Choroid plexus epithelial cell (primary cell): ENCODE results near the gene S1PR2.
"Not testable (repeated sequence)": the region's sequence is repeated elsewhere in the genome, so short reads cannot be mapped to it uniquely, and the experiment has no call there.

ENCODE experiments used
- DNase-seq: peaks from one replicate; pipeline ENCODE4 v3.0.0-alpha.2; 2010; ENCODE audit warnings: low read depth
- H3K4me3 ChIP-seq: 2 replicates; pipeline ENCODE4 v1.5.1; 2011; ENCODE audit warnings: low read depth, mild to moderate bottlenecking, control low read depth, low read length, moderate library complexity
- CTCF ChIP-seq: conservative IDR thresholded peaks from 2 replicates; pipeline ENCODE4 v1.5.1; 2011; ENCODE audit warnings: low read depth, mild to moderate bottlenecking, control low read depth, inconsistent platforms, low read length, moderate library complexity

S1PR2 gene

GRCh38 chr19:10201176-10201575, 30.0 kb downstream of the S1PR2 start:
- DNase-seq, result no peak
- TF ChIP-seq CTCF, result no peak
- H3K4me3 ChIP-seq, result no peak overlapping the region

- DNase-seq, result not testable (repeated sequence)
Observed at GRCh38 chr19:10200101-10200500, 31.0 kb downstream of the S1PR2 start.

GRCh38 chr19:10198889-10199644, 32.1 kb downstream of the S1PR2 start:
- H3K4me3 ChIP-seq, DNase-seq: not testable (repeated sequence)

More at GRCh38 chr19:10200101-10200500, 31.0 kb downstream of the S1PR2 start:
- not testable (repeated sequence) for H3K4me3 ChIP-seq

GRCh38 chr19:10195199-10195519, 36.0 kb downstream of the S1PR2 start:
- peak overlapping the region; percentile 92 for H3K4me3 ChIP-seq
- no peak for DNase-seq
- TF ChIP-seq CTCF, result no peak

GRCh38 chr19:10194500-10195198, 36.5 kb downstream of the S1PR2 start, which contains the start of gene DNMT1:
Gene DNMT1, minus strand, starts transcription at chr19:10194953. Its CDS starts 54 bp downstream, at chr19:10194899.
- no peak for TF ChIP-seq CTCF
- DNase-seq, result peak; percentile 98
- H3K4me3 ChIP-seq, result peak within 1 kb of the TSS; percentile 92

GRCh38 chr19:10193790-10194499, 37.2 kb downstream of the S1PR2 start:
- no peak for TF ChIP-seq CTCF
- H3K4me3 ChIP-seq, result peak overlapping the region; percentile 92
- peak; percentile 40 for DNase-seq

GRCh38 chr19:10192922-10193321, 38.2 kb downstream of the S1PR2 start:
- TF ChIP-seq CTCF, result no peak
- no peak for DNase-seq
- H3K4me3 ChIP-seq, result no peak overlapping the region
